GM11168 (cell line): Measurements from ENCODE around the gene HSD17B2.

Experiments used
- in situ Hi-C: fragments of 300-500 bp; cut with MboI; formaldehyde crosslinking; loops from one replicate; pipeline ENCODE4 v1.12.0; 2022; ENCODE audit warnings: low sequenced_read_pairs; ENCODE audit not compliant: unreplicated experiment

The HSD17B2 gene

GRCh38 chr16:82017911-82018568, 17.0 kb upstream of the HSD17B2 start:
- in situ Hi-C loops = no loop called here

- in situ Hi-C loops = no loop called here
Measured at GRCh38 chr16:82019535-82019934, 15.5 kb upstream of the HSD17B2 start.

- in situ Hi-C loops = no loop called here
Measured at GRCh38 chr16:82020051-82020450, 15.0 kb upstream of the HSD17B2 start.

- in situ Hi-C loops = no loop called here
Measured at GRCh38 chr16:82023206-82023605, 11.8 kb upstream of the HSD17B2 start.

GRCh38 chr16:82024316-82024715, 10.7 kb upstream of the HSD17B2 start:
- in situ Hi-C loops = no loop called here

GRCh38 chr16:82024883-82025282, 10.2 kb upstream of the HSD17B2 start:
- in situ Hi-C loops = no loop called here

- in situ Hi-C loops = no loop called here
Measured at GRCh38 chr16:82027629-82028064, 7.4 kb upstream of the HSD17B2 start.

- in situ Hi-C loops = no loop called here
Measured at GRCh38 chr16:82031116-82032084, 3.7 kb upstream of the HSD17B2 start.

GRCh38 chr16:82033006-82033405, 2.0 kb upstream of the HSD17B2 start:
- in situ Hi-C loops = no loop called here

GRCh38 chr16:82033683-82034300, 1.3 kb upstream of the HSD17B2 start:
- in situ Hi-C loops = no loop called here

- in situ Hi-C loops = no loop called here
Measured at GRCh38 chr16:82037251-82037650, 2.2 kb downstream of the HSD17B2 start.

GRCh38 chr16:82037666-82038065, 2.6 kb downstream of the HSD17B2 start:
- in situ Hi-C loops = no loop called here

GRCh38 chr16:82040296-82040695, 5.2 kb downstream of the HSD17B2 start:
- in situ Hi-C loops = no loop called here

GRCh38 chr16:82041542-82041941, 6.5 kb downstream of the HSD17B2 start:
- in situ Hi-C loops = no loop called here

- in situ Hi-C loops = no loop called here
Measured at GRCh38 chr16:82042144-82042543, 7.1 kb downstream of the HSD17B2 start.

GRCh38 chr16:82042846-82043245, 7.8 kb downstream of the HSD17B2 start:
- in situ Hi-C loops = no loop called here

- in situ Hi-C loops = no loop called here
Measured at GRCh38 chr16:82043680-82044584, 8.9 kb downstream of the HSD17B2 start.

GRCh38 chr16:82044585-82044911, 9.5 kb downstream of the HSD17B2 start:
- in situ Hi-C loops = no loop called here

GRCh38 chr16:82045465-82045864, 10.4 kb downstream of the HSD17B2 start:
- in situ Hi-C loops = no loop called here

GRCh38 chr16:82046541-82046940, 11.5 kb downstream of the HSD17B2 start:
- in situ Hi-C loops = no loop called here
